GM12801 (cell line): ENCODE results near the gene NKD2.

ENCODE experiments used
- CTCF ChIP-seq: IDR thresholded peaks from one replicate; pipeline ENCODE4 v1.5.1; 2011; ENCODE audit warnings: control low read depth; ENCODE audit not compliant: insufficient read length; ENCODE audit errors: extremely low read depth

Gene NKD2

GRCh38 chr5:1061916-1062315 is 53.3 kb downstream of the NKD2 start:
- no peak for TF ChIP-seq CTCF

GRCh38 chr5:1062761-1063568 is 54.4 kb downstream of the NKD2 start:
- TF ChIP-seq CTCF, result no peak

- TF ChIP-seq CTCF, result no peak
Measured at GRCh38 chr5:1063661-1064382, 55.2 kb downstream of the NKD2 start.

- TF ChIP-seq CTCF, result no peak
Measured at GRCh38 chr5:1064383-1065142, 56.0 kb downstream of the NKD2 start.

- no peak for TF ChIP-seq CTCF
Measured at GRCh38 chr5:1065143-1065750, 56.6 kb downstream of the NKD2 start.

GRCh38 chr5:1065891-1066650 is 57.5 kb downstream of the NKD2 start:
- TF ChIP-seq CTCF, result no peak
